Right atrium auricular region (tissue), 2 donors: ENCODE measurements around the gene INPP4B. TPM values are rescaled to one million over a fixed set of nuclear protein-coding genes. Genes with fewer than 3 reads are reported as not detected.

Experiments
- DNase-seq: peaks from one replicate; pipeline ENCODE4 v3.0.0-alpha.2; 2019; ENCODE audit warnings: low spot score
- H3K27ac ChIP-seq, 2 donors: fragments of 200-600 bp; sonication (generic); 1 replicate in 1 of 2; 2 replicates in 1 of 2; pipeline ENCODE4 v1.5.1; 2016 to 2019
- H3K27me3 ChIP-seq, 2 donors: fragments of 200-600 bp; sonication (generic); one replicate each; pipeline versions ENCODE4 v1.5.1 to v1.6.0; 2017 to 2019
- H3K36me3 ChIP-seq: fragments of 200-600 bp; sonication (generic); one replicate; pipeline ENCODE4 v1.5.1; 2016
- H3K4me1 ChIP-seq, 2 donors: fragments of 200-600 bp; sonication (generic); one replicate each; pipeline versions ENCODE4 v1.5.1 to v1.6.0; 2017 to 2019
- H3K4me3 ChIP-seq, 2 donors: fragments of 200-600 bp; sonication (generic); 1 replicate in 1 of 2; 2 replicates in 1 of 2; pipeline ENCODE4 v1.5.1; 2017 to 2019; ENCODE audit warnings: mild to moderate bottlenecking in 1 of 2, moderate library complexity in 1 of 2
- H3K9me3 ChIP-seq, 2 donors: fragments of 200-600 bp; sonication (generic); one replicate each; pipeline ENCODE4 v1.5.1; 2019
- CTCF ChIP-seq, 2 donors: fragments of 200-600 bp; sonication (generic); IDR thresholded peaks; one replicate each; pipeline ENCODE4 v1.5.1; 2019; ENCODE audit warnings: antibody characterized with exemption in 2 of 2
- total RNA-seq, 2 donors: library from RNA; depleted of rRNA; stranded (reverse); fragments of >200 nt; gene quantifications; one replicate each; pipeline ENCODE4 v1.1.0, GENCODE V29; 2016

The INPP4B gene
- total RNA-seq, 2 donors from 2014 or later, result 14.8 to 15.3 TPM

GRCh38 chr4:142144813-142145212 lies 701.3 kb downstream of the INPP4B start:
- no peak overlapping the region for H3K27ac ChIP-seq
- H3K36me3 ChIP-seq, result no peaks in the 10 kb centered on the region
- no peaks in the 10 kb centered on the region for H3K9me3 ChIP-seq
- no peaks in the 10 kb centered on the region for H3K4me1 ChIP-seq
- TF ChIP-seq CTCF (IDR thresholded peaks at IDR 0.05), result no peak
- DNase-seq, result no peak
- no peaks in the 10 kb centered on the region for H3K27me3 ChIP-seq
- H3K4me3 ChIP-seq, result no peak overlapping the region

GRCh38 chr4:142142366-142143054 lies 703.6 kb downstream of the INPP4B start:
- no peak overlapping the region for H3K4me3 ChIP-seq
- no peak overlapping the region for H3K27ac ChIP-seq
- no peak for DNase-seq
- no peaks in the 10 kb centered on the region for H3K36me3 ChIP-seq
- H3K9me3 ChIP-seq, result no peaks in the 10 kb centered on the region
- TF ChIP-seq CTCF (IDR thresholded peaks at IDR 0.05), result no peak
- H3K4me1 ChIP-seq, result no peaks in the 10 kb centered on the region
- H3K27me3 ChIP-seq, result no peaks in the 10 kb centered on the region

- H3K27me3 ChIP-seq, result no peaks in the 10 kb centered on the region
- DNase-seq, result no peak
- no peak for TF ChIP-seq CTCF (IDR thresholded peaks at IDR 0.05)
- H3K27ac ChIP-seq, result no peak overlapping the region
- no peak overlapping the region for H3K4me3 ChIP-seq
- H3K9me3 ChIP-seq, result no peaks in the 10 kb centered on the region
- H3K36me3 ChIP-seq, result no peaks in the 10 kb centered on the region
- H3K4me1 ChIP-seq, result no peaks in the 10 kb centered on the region
Measured at GRCh38 chr4:142141224-142141623, 704.9 kb downstream of the INPP4B start.

- H3K4me3 ChIP-seq, result no peak overlapping the region
- H3K4me1 ChIP-seq, result no peaks in the 10 kb centered on the region
- H3K36me3 ChIP-seq, result no peaks in the 10 kb centered on the region
- no peak for TF ChIP-seq CTCF (IDR thresholded peaks at IDR 0.05)
- no peaks in the 10 kb centered on the region for H3K9me3 ChIP-seq
- H3K27me3 ChIP-seq, result no peaks in the 10 kb centered on the region
- DNase-seq, result no peak
- H3K27ac ChIP-seq, result no peak overlapping the region
Measured at GRCh38 chr4:142130666-142131065, 715.4 kb downstream of the INPP4B start.

GRCh38 chr4:142129931-142130330 lies 716.2 kb downstream of the INPP4B start:
- Histone ChIP-seq H3K9me3 (no peaks in the 10 kb centered on the region), H3K27ac (no peak overlapping the region), H3K4me3 (no peak overlapping the region), H3K4me1 (no peaks in the 10 kb centered on the region), H3K27me3 (no peaks in the 10 kb centered on the region), H3K36me3 (no peaks in the 10 kb centered on the region)
- no peak for TF ChIP-seq CTCF (IDR thresholded peaks at IDR 0.05)
- DNase-seq, result no peak

- H3K27ac ChIP-seq, result peak overlapping the region in 1 of 2 donors; percentile 14
- no peak for DNase-seq
- H3K4me3 ChIP-seq, result no peak overlapping the region
- H3K27me3 ChIP-seq, result no peaks in the 10 kb centered on the region
- no peak for TF ChIP-seq CTCF (IDR thresholded peaks at IDR 0.05)
- no peaks in the 10 kb centered on the region for H3K9me3 ChIP-seq
- H3K4me1 ChIP-seq, result no peaks in the 10 kb centered on the region
- H3K36me3 ChIP-seq, result no peaks in the 10 kb centered on the region
Measured at GRCh38 chr4:142129473-142129872, 716.6 kb downstream of the INPP4B start.
